A549 (cell line): ENCODE measurements around the gene PDS5B. TPM values are rescaled to one million over a fixed set of nuclear protein-coding genes. Genes with fewer than 3 reads are reported as not detected.

Experiments
- ATAC-seq, 2 experiments: fragments of 200-7000 bp in 1 of 2; fragments of >200 bp in 1 of 2; cut with Nextera tagmentation in 1 of 2; cut with Tn5 transposase in 1 of 2; 3 replicates each; pipeline versions ENCODE4 v1.8.0 to v1.9.1; 2018 to 2020; ENCODE audit warnings: mild to moderate bottlenecking in 1 of 2, moderate library complexity in 1 of 2
- CTCF ChIA-PET: fragments of 300-600 bp; sonication (Branson Sonifier 250); formaldehyde crosslinking; extraction: SDS; loops from one replicate; lab custom pipeline; 2021; ENCODE audit warnings: antibody characterized with exemption, inconsistent platforms; lab: Yijun Ruan, JAX
- POLR2A ChIA-PET: fragments of 350-600 bp; formaldehyde crosslinking; extraction: SDS; loops from one replicate; lab custom pipeline; 2021; ENCODE audit warnings: antibody characterized with exemption, inconsistent platforms; lab: Yijun Ruan, JAX
- DNase-seq, 2 experiments: peaks; one replicate each; pipeline versions ENCODE4 v3.0.0 to v3.0.0-alpha.2; 2011 to 2016; ENCODE audit warnings: low read depth in 1 of 2, low spot score in 1 of 2
- FAIRE-seq: peaks from 2 replicates; lab custom pipeline; 2011; peaks lifted over from hg19 to GRCh38; lab: Jason Lieb, UNC
- H3K27ac ChIP-seq, 2 experiments: fragments of >200 bp; sonication (Bioruptor Twin); formaldehyde crosslinking; 3 replicates each; pipeline ENCODE4 v1.5.1; 2016 to 2017
- H3K4me1 ChIP-seq: fragments of >200 bp; sonication (Bioruptor Twin); formaldehyde crosslinking; 3 replicates; pipeline ENCODE4 v1.6.1; 2016
- H3K4me2 ChIP-seq: fragments of >200 bp; sonication (Bioruptor Twin); formaldehyde crosslinking; 3 replicates; pipeline ENCODE4 v1.6.1; 2016
- H3K4me3 ChIP-seq: fragments of >200 bp; sonication (Bioruptor Twin); formaldehyde crosslinking; 3 replicates; pipeline ENCODE4 v1.5.1; 2016
- H3K9me3 ChIP-seq: fragments of >200 bp; sonication (Bioruptor Twin); formaldehyde crosslinking; 3 replicates; pipeline ENCODE4 v1.6.1; 2016
- ATOH8 ChIP-seq: fragments of 250-450 bp; sonication (Bioruptor Pico); IDR thresholded peaks from 2 replicates; pipeline ENCODE4 v1.5.0; 2020; ENCODE audit warnings: low read depth, mild to moderate bottlenecking, moderate library complexity
- BCL3 ChIP-seq: fragments of >200 bp; sonication (Bioruptor Twin); formaldehyde crosslinking; IDR thresholded peaks from 3 replicates; pipeline ENCODE4 v1.6.1; 2016
- CBX2 ChIP-seq: fragments of 200-600 bp; sonication (generic); IDR thresholded peaks from 2 replicates; pipeline ENCODE4 v1.6.1; 2016; ENCODE audit warnings: low read depth, mild to moderate bottlenecking, borderline replicate concordance
- CBX8 ChIP-seq: fragments of 200-600 bp; sonication (generic); IDR thresholded peaks from 2 replicates; pipeline ENCODE4 v1.6.1; 2016
- CTCF ChIP-seq: fragments of >200 bp; sonication (Bioruptor Twin); formaldehyde crosslinking; IDR thresholded peaks from 3 replicates; pipeline ENCODE4 v1.5.1; 2016
- E2F6 ChIP-seq: IDR thresholded peaks from 2 replicates; pipeline ENCODE4 v1.6.1; 2012; ENCODE audit warnings: low read depth, borderline replicate concordance
- EHF ChIP-seq: fragments of 250-450 bp; sonication (Bioruptor Pico); IDR thresholded peaks from 2 replicates; pipeline ENCODE4 v1.5.0; 2020; ENCODE audit warnings: mild to moderate bottlenecking
- ESRRA ChIP-seq: fragments of 150-350 bp; IDR thresholded peaks from 2 replicates; pipeline ENCODE4 v1.6.1; 2014; ENCODE audit warnings: mild to moderate bottlenecking, low read length, borderline replicate concordance
- FOSL2 ChIP-seq, 2 experiments: fragments of 450-650 bp in 1 of 2; fragments of >200 bp in 1 of 2; sonication (Bioruptor Twin) in 1 of 2; formaldehyde crosslinking; IDR thresholded peaks; 2 replicates each; pipeline versions ENCODE4 v1.5.0 to v1.6.1; 2016 to 2020; ENCODE audit warnings: mild to moderate bottlenecking in 1 of 2, moderate library complexity in 1 of 2
- FOXS1 ChIP-seq: fragments of 250-450 bp; sonication (Bioruptor Pico); IDR thresholded peaks from 2 replicates; pipeline ENCODE4 v1.5.0; 2020; ENCODE audit warnings: mild to moderate bottlenecking, moderate library complexity
- HES2 ChIP-seq: fragments of >200 bp; sonication (Bioruptor Twin); formaldehyde crosslinking; IDR thresholded peaks from 2 replicates; pipeline ENCODE4 v1.6.1; 2016
- HMGXB4 ChIP-seq: fragments of 250-450 bp; sonication (Bioruptor Pico); IDR thresholded peaks from 2 replicates; pipeline ENCODE4 v1.5.0; 2021; ENCODE audit warnings: mild to moderate bottlenecking, moderate library complexity, borderline replicate concordance
- HOXA7 ChIP-seq: fragments of 250-450 bp; sonication (Bioruptor Pico); IDR thresholded peaks from 2 replicates; pipeline ENCODE4 v1.5.0; 2020; ENCODE audit warnings: mild to moderate bottlenecking, moderate library complexity
- HOXB5 ChIP-seq: fragments of 250-450 bp; sonication (Bioruptor Pico); IDR thresholded peaks from 2 replicates; pipeline ENCODE4 v1.5.0; 2020; ENCODE audit warnings: mild to moderate bottlenecking, moderate library complexity
- KDM1A ChIP-seq: fragments of 200-600 bp; sonication (generic); IDR thresholded peaks from 2 replicates; pipeline ENCODE4 v1.6.1; 2016; ENCODE audit warnings: low read depth, mild to moderate bottlenecking
- KDM5A ChIP-seq: fragments of 200-600 bp; sonication (generic); IDR thresholded peaks from 2 replicates; pipeline ENCODE4 v1.6.1; 2016; ENCODE audit warnings: antibody characterized with exemption, mild to moderate bottlenecking
- MAZ ChIP-seq: fragments of 150-350 bp; IDR thresholded peaks from 2 replicates; pipeline ENCODE4 v1.6.1; 2014; ENCODE audit warnings: antibody characterized with exemption, low read depth, low read length, borderline replicate concordance
- NFE2L2 ChIP-seq: fragments of 150-350 bp; conservative IDR thresholded peaks from 2 replicates; pipeline ENCODE4 v1.6.1; 2014; ENCODE audit warnings: low read length
- PBX3 ChIP-seq: IDR thresholded peaks from 2 replicates; pipeline ENCODE4 v1.6.1; 2012
- RARB ChIP-seq: fragments of 250-450 bp; sonication (Bioruptor Pico); IDR thresholded peaks from 2 replicates; pipeline ENCODE4 v1.8.0; 2021; ENCODE audit warnings: mild to moderate bottlenecking, moderate library complexity
- RCOR1 ChIP-seq: fragments of 150-350 bp; IDR thresholded peaks from 2 replicates; pipeline ENCODE4 v1.6.1; 2014; ENCODE audit warnings: antibody characterized with exemption, low read length, low read depth
- ZFP36 ChIP-seq: fragments of 450-650 bp; IDR thresholded peaks from 2 replicates; pipeline ENCODE4 v1.6.1; 2014; ENCODE audit warnings: borderline replicate concordance; ENCODE audit not compliant: partially characterized antibody
- WGBS: methylation state at CpG from one replicate; pipeline ENCODE4 v1.1.6; 2017; ENCODE audit errors: missing lambda C conversion rate; 5-methylcytosine and 5-hydroxymethylcytosine counted together
- polyA plus RNA-seq, 4 experiments: library from polyadenylated mRNA; depleted of rRNA in 3 of 4; stranded (reverse); fragments of >200 nt; fragmentation: RNase III in 1 of 4; extraction: RNeasy Plus Mini Kit Qiagen cat#74134 plus additional on column Dnase treatment in 1 of 4; gene quantifications; 2 replicates in 3 of 4; 3 replicates in 1 of 4; pipeline ENCODE4 v1.2.3, GENCODE V29; 2011 to 2017

Gene PDS5B
- polyA plus RNA-seq, 2 of the 4 experiments (the other 2 are of a cell fraction): 10.6 to 16.0 TPM

- Histone ChIP-seq H3K27ac (no peak overlapping the region), H3K4me2 (no peak overlapping the region), H3K4me1 (no peaks in the 10 kb centered on the region), H3K9me3 (no peaks in the 10 kb centered on the region), H3K4me3 (no peak overlapping the region)
- FAIRE-seq (no peak), ATAC-seq (no peak), DNase-seq (no peak)
- TF ChIP-seq FOSL2 (IDR thresholded peaks at IDR 0.05) (no peak), FOSL2 (CRISPR knock-in tag; IDR thresholded peaks at IDR 0.05) (no peak), CBX8 (no peak), RARB (CRISPR knock-in tag) (no peak), KDM5A (no peak), PBX3 (no peak), HOXA7 (no peak), ZFP36 (no peak), MAZ (no peak), CBX2 (no peak), RCOR1 (no peak), EHF (no peak), E2F6 (no peak), NFE2L2 (no peak), HES2 (no peak), CTCF (no peak), BCL3 (no peak), KDM1A (no peak)
- WGBS: 90% methylated on average over 2 of the region's 2 CpGs
- ChIA-PET CTCF (no interaction called here), POLR2A (no interaction called here)
These were observed 162.1 kb downstream of the PDS5B start for GRCh38 chr13:32748305-32748704.

GRCh38 chr13:32751340-32751739 lies 165.1 kb downstream of the PDS5B start:
- TF ChIP-seq ESRRA (no peak), HOXB5 (no peak), RARB (CRISPR knock-in tag) (no peak), FOXS1 (no peak), ATOH8 (CRISPR knock-in tag) (no peak), E2F6 (no peak), NFE2L2 (no peak), HMGXB4 (CRISPR knock-in tag) (no peak)
- H3K27ac ChIP-seq: no peak overlapping the region
- H3K4me3 ChIP-seq: no peak overlapping the region
- H3K4me2 ChIP-seq: no peak overlapping the region
- H3K4me1 ChIP-seq: no peaks in the 10 kb centered on the region
- ChIA-PET POLR2A (no interaction called here), CTCF (no interaction called here)
- FAIRE-seq (no peak), ATAC-seq (no peak), DNase-seq (no peak)
- 85% methylated on average over 4 of the region's 4 CpGs for WGBS
- H3K9me3 ChIP-seq: no peaks in the 10 kb centered on the region
